Activated naive CD8-positive, alpha-beta T cell treated with anti-CD3 and anti-CD28 coated beads, Interleukin-2, amount 50 U/mL, for 16 hours (primary cell): ENCODE results near the gene TMEM39B.
"Not testable (repeated sequence)": the region's sequence is repeated elsewhere in the genome, so short reads cannot be mapped to it uniquely, and the experiment has no call there.

ENCODE experiments used
- DNase-seq: peaks from one replicate; pipeline ENCODE4 v3.0.0-alpha.2; 2020; ENCODE audit warnings: low read depth, low spot score

The TMEM39B gene

GRCh38 chr1:32068957-32069588 lies 3.7 kb upstream of the TMEM39B start:
- DNase-seq = no peak

GRCh38 chr1:32071758-32072621 lies 749 bp upstream of the TMEM39B start:
- DNase-seq = no peak

GRCh38 chr1:32073299-32074229 lies 825 bp downstream of the TMEM39B start:
- DNase-seq = no peak

GRCh38 chr1:32074841-32075240 lies 2.1 kb downstream of the TMEM39B start:
- no peak for DNase-seq

GRCh38 chr1:32077451-32077850 lies 4.7 kb downstream of the TMEM39B start:
- no peak for DNase-seq

GRCh38 chr1:32082022-32082421 lies 9.3 kb downstream of the TMEM39B start:
- no peak for DNase-seq

GRCh38 chr1:32086381-32086780 lies 13.6 kb downstream of the TMEM39B start:
- not testable (repeated sequence) for DNase-seq

GRCh38 chr1:32091176-32091575 lies 18.4 kb downstream of the TMEM39B start:
- DNase-seq = no peak

- DNase-seq = no peak
Observed at GRCh38 chr1:32091591-32091990, 18.9 kb downstream of the TMEM39B start.

- no peak for DNase-seq
Observed at GRCh38 chr1:32094746-32095521, 22.2 kb downstream of the TMEM39B start.

GRCh38 chr1:32099426-32099825 lies 26.7 kb downstream of the TMEM39B start:
- no peak for DNase-seq

- DNase-seq = no peak
Observed at GRCh38 chr1:32100359-32100758, 27.6 kb downstream of the TMEM39B start.

- DNase-seq = no peak
Observed at GRCh38 chr1:32100807-32101708, 28.3 kb downstream of the TMEM39B start.

- DNase-seq = no peak
Observed at GRCh38 chr1:32104127-32104526, 31.4 kb downstream of the TMEM39B start.

- no peak for DNase-seq
Observed at GRCh38 chr1:32105338-32105737, 32.6 kb downstream of the TMEM39B start.

- DNase-seq = no peak
Observed at GRCh38 chr1:32106663-32107275, 34.0 kb downstream of the TMEM39B start.

GRCh38 chr1:32107742-32108661 lies 35.3 kb downstream of the TMEM39B start, which contains the start of gene KPNA6:
KPNA6 (plus strand) TSS chr1:32108056; CDS start chr1:32108131, 75 bp downstream.
- peak; percentile 78 for DNase-seq

- no peak for DNase-seq
Observed at GRCh38 chr1:32111040-32111623, 38.4 kb downstream of the TMEM39B start.
